HL-60/S4 (cell line): Measurements from ENCODE around the gene HECA.

Experiments used
- in situ Hi-C: fragments of 300-500 bp; cut with MboI; formaldehyde crosslinking; loops from 2 replicates; pipeline ENCODE4 v1.14.3; 2022; ENCODE audit warnings: low sequenced_read_pairs

HECA gene

DNA sequence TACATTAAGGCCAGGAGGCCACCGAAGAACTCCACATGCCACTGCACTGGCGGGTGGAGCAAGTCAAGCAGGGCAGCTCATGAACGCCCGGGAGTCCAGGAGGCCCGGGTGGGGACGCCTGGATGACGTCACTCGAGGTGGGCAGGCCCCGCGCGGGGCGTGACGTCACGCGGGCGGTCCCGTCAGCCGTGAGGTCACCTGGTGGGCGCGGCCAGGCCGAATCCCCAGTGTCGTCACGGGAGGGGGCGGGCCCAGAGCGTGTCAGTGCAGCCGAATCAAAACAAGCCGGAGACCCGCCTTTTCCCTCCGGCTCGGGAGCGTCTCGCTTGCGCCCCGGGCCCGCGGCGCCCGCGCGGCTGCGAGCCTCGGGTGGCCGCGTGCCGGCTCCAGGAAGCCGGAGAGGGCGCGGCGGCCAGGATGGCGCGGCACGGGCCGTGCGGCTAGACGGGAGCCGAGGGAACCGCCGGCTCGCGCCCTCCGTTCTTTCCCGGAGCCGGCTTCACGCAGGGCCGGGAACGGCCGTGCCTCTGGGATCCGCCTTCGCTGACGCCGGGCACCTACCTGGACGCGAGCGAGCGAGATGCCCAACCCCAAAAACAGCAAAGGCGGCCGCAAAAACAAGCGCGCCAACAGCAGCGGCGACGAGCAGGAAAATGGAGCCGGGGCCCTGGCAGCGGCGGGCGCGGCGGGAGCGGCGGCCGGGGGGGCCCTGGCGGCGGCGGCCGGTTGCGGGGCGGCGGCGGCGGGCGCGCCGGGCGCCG, at the start of gene HECA:
Gene HECA, plus strand, starts transcription at position 264 of the 761 bp plus-strand sequence. Its CDS starts 317 bp downstream, at position 581.
- in situ Hi-C loops = no loop called here

DNA sequence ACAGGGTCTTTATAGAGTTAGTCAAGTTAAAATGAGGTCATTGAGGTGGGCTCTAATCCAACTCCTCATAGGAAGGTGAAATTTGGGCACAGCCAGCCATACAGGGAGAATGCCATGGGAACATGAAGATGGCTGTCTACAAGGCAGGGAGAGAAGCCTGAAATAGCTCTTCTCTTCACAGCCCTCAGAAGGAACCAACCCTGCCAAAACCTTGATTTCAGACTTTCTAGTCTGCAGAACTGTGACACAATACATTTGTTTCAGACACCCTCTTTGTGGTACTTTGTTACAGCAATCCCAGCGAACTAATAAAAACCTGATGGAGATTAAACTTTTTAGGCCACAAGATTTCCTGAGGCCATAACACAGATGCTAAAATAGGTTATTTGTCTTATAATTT, 43.1 kb upstream of the HECA start:
- in situ Hi-C loops = no loop called here

GRCh38 chr6:139099984-139100383, 34.9 kb upstream of the HECA start:
- in situ Hi-C loops = no loop called here

DNA sequence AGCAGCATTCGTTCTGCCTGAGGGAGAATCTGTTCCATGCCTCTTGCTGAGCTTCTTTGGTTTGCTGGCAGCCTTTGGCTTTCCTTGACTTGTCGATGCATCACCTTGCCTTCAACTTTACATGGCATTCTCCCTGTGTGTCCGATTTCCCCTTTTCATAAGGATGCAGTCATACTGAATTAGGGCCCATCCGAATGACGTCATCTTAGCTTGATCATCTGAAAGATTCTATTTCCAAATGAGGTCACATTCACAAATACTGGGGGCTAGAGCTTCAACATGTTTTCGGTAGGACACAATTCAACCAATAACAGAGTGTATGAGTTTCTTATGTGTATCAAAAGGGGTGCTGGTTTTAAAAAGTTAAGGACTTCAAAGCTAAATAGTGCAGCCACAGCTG, 27.8 kb upstream of the HECA start:
- in situ Hi-C loops = no loop called here

DNA sequence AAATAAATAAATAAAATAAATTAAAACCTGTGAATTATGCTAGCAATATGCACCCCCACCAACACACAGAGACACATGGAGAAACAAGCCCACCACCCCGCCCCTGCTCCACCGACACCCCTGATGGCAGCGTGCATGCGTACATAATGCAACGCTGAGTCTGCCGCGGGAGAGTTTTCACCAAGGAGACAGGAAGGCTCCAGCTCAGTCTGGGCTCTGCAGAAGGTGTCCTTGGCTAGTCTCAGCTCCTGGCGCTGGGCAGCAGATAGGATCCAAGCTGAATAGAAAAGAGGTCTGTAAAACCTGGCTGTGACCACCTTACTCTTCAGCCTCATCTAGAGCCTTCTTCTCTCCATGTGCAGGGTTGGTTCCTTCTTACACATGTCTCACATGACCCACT, 26.5 kb upstream of the HECA start:
- in situ Hi-C loops = no loop called here

DNA sequence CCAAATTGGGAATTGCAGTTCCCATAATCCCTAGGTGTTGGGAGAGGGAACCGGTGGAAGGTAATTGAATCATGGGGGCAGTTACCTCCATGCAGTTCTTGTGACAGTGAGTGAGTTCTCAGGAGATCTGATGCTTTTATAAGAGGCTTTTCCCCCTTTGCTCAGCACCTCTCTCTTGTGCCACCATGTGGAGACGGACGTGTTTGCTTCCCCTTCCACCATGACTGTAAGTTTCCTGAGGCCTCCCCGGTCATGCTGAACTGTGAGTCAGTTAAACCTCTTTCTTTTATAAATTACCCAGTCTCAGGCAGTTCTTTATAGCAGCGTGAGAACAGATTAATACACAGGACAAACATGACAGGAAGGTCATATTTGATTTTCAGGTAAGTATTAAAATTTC, 25.3 kb upstream of the HECA start:
- in situ Hi-C loops = no loop called here

DNA sequence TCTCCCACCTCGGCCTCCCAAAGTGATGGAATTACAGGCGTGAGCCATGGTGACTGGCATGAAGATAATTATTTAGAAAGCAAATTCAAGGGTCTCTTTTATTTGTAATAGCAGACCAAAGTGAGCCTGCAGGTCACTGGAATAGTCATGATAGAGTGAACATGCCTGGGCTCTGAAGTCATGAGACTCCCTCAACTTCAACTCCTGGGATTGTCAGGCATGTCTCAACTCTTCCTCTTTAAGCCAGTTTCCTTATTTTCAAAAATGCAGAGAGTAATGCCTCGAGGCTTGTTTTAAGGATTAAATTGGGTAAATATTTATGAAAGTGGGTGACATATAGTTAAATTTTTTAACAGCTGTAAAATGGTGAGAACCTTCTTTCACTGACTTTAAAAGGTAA, 22.7 kb upstream of the HECA start:
- in situ Hi-C loops = no loop called here

- in situ Hi-C loops = no loop called here
These were observed 22.3 kb upstream of the HECA start for GRCh38 chr6:139112561-139112960.

GRCh38 chr6:139114746-139115145, 20.1 kb upstream of the HECA start:
- in situ Hi-C loops = no loop called here

DNA sequence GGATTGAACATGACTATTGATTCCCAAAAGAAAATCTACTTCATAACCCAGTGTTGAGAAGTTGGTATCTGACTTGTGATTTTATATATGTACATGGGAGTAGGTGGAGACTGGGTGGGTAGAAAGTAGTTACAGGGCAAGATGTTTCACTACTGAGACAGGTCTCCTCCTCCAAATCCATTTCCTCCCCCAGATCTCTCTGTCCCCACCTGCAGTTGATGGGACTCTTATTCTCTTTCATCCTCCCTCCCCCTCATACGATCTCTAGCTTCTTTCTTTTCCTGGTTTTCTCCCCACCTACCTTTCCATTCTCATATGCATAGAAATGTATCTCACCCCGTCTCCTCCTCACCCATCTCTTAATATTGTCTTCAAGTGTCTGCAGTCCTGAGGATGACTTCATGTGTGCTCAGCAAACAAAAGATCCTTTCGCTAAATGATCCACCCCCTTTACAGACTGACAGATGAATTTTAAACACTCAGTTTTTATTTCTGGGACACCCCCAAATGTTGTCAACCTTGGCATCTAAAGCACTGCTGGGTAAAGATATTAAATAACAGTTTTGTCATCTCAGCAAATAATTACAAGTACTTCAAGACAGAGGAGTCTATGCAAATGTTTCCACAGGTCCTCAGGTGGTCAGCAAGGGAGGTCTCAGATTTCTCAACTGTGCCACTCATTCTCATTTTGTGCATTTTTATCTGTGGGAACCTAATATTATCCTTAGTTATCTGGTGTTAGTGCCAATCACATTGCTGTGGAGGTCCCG, 18.7 kb upstream of the HECA start:
- in situ Hi-C loops = no loop called here

DNA sequence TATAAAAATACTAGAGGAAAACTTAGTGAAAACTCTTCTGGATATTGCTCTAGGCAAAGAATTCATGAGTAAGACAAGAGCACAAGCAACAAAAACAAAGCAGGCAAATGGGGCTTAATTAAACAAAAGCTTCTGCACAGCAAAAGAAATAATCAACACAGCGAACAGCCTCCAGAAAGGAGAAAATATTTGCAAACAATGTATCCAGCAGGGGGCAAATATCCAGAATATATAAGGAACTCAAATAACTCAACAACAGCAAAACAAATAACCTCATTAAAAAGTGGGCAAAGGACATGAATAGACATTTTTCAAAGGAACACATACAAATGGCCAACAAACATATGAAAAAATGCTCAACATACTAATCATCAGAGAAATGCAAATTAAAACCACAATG, 17.1 kb upstream of the HECA start:
- in situ Hi-C loops = no loop called here

DNA sequence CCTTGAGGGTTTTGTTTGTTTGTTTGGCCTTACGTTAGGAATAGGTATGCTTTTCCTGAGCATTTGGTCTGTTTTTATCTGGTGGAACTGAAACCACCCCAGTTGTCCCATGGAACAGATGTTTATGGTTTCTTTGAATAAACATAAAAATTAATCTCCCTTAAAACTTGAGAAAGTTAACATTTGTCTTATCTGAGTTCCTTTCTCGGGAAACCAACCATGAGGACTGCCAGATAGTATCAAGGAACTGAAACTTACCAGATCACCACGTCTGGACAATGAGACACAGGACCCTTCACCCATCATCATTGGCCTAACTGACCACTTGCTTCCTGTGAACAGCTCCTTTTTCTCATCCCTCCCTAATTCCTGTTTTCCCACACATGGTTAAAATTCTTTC, 15.3 kb upstream of the HECA start:
- in situ Hi-C loops = no loop called here

GRCh38 chr6:139122823-139123222, 12.1 kb upstream of the HECA start:
- in situ Hi-C loops = loop anchor here (10.0 kb wide), 1 partner anchor 242 kb away; no protein-coding TSS in a partner anchor

GRCh38 chr6:139124887-139125672, 9.8 kb upstream of the HECA start:
- in situ Hi-C loops = loop anchor here (10.0 kb wide), 1 partner anchor 240 kb away; no protein-coding TSS in a partner anchor

DNA sequence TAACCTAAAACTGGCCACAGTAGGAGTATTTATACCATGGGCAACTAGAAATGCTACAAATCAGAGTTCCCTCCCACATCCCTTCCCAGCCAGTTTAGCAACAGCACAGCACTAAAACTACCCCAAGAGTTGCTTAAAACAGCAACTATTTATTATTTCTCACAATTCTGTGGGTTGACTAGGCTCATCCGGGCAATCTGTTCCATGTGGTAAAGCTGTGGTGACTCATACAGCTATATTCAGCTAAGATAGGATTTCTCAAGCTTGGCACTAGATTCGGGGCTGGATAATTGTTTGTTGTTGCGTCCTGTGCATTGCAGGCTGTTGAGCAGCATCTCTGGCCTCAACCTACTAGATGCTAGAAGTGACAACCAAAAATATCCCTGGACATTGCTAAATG, 8.6 kb upstream of the HECA start:
- in situ Hi-C loops = loop anchor here (10.0 kb wide), 1 partner anchor 239 kb away; no protein-coding TSS in a partner anchor

- in situ Hi-C loops = loop anchor here (10.0 kb wide), 1 partner anchor 238 kb away; no protein-coding TSS in a partner anchor
These were observed 7.9 kb upstream of the HECA start for GRCh38 chr6:139126931-139127330.

GRCh38 chr6:139129284-139129683, 5.6 kb upstream of the HECA start:
- in situ Hi-C loops = loop anchor here (10.0 kb wide), 1 partner anchor 236 kb away; no protein-coding TSS in a partner anchor

DNA sequence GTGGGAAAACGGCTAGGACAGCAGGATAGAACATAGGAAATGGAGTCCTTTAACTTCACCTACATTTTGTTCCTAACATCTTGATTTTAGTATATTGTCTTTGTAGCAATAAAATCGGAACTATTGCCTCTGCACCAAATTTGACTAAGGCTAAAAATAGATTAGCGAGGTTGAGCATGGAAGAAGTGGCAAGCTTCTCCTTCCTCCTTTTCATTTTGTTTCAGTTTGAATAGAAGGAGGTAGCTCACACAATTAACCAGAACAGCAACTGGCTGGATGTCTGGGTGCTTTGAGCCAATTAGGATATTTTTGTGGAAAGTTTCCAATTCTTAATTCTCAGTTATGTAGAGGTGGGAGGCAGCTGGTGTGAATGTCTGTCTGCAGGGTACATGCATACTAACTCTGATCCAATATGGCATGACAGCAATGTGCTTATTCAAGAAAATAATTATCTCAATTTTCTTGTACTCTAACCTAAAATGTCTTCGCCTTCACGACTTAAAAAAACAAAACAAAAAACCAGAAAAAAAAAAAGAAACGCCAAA, 3.1 kb upstream of the HECA start:
- in situ Hi-C loops = no loop called here

DNA sequence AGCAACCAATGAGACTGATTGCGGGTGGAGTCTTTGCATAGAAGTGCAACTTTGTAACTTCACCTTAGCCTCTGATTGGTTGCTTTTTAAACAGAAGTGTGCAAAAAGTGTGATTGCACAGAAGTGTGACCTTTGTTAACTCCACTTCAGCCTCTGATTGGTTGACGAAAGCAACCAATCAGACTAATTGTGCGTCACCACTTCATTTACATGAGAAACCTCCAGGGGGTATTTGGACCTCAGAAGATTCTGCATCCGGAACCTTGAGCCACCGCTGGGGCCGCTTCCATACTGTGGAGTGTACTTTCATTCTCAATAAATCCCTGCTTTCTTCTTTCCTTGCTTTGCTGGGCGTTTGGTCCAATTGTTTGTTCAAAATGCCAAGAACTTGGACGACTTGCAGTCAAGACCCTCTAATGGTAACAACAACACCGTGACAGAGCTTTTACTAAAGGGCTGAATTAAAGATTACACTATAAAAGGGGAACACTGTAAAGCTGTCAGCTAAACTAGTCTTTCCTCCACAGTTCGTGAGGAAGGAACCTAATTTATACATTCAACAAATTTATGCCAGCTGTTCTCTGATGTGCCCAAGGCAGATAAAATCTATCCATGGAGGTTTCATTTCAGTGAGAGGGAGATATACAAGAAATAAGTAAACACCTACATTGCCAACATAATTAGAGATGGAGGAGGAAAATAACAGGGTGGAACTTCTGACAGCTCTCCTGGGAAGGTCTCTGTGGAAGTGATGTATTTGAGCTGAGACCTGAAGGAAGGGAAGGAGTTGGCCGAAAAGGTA, 1.4 kb upstream of the HECA start:
- in situ Hi-C loops = no loop called here

DNA sequence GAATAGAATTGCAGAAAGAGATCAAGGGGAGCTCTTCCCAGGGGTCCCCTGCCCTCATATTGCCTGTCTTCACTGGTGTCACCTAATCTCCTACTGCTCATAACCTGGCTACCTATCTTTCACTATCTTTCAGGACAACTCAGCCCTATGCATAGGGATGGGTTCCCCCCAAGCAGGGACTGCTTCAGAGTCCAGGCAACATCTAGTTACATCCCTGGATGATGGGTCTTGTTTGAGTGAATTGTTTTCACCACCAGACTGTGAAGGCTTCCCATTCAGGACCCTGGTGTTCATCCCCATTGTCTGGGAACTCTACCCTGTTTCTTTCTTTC, 850 bp upstream of the HECA start:
- in situ Hi-C loops = no loop called here
